Stimulated activated CD4-positive, alpha-beta T cell treated with anti-CD3 and anti-CD28 coated beads, Interleukin-1b, Interleukin-23, amount 100 ng/mL, for 1 hour (primary cell): ENCODE results near the gene RNF144A.
"Not testable (repeated sequence)": the region's sequence is repeated elsewhere in the genome, so short reads cannot be mapped to it uniquely, and the experiment has no call there.

ENCODE experiments used
- DNase-seq, 2 donors: peaks; one replicate each; pipeline ENCODE4 v3.0.0-alpha.2; 2020; ENCODE audit warnings: low read depth in 2 of 2

The RNF144A gene

DNA sequence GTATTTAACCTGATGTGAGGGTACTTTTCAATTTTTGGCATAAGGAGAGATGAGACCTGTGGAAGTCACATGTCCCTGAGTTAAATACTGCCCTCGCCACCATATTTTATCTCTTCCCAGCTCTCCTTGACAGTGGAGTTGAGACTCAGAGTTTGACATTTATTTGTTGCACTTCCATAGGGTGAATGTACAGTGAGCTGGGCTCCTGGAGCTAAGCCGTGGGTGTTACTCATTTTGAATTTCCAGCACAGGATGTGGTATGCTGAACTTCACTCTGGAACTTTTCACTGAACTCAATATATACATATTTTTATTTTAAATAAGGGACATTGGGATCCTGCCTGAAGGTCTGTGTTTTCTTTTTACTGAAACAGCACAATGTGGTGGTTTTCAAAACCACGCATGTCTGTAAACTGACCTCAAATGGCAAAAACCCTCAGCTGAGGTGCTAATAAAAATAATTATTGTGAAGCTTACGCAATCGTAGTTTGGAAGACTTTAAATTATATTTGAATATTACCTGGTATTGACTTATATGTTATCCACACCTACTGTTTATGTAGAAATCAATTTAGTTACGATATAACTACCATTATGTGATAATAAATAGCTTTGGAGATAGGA, 12.1 kb downstream of the RNF144A start:
- no peak for DNase-seq

DNA sequence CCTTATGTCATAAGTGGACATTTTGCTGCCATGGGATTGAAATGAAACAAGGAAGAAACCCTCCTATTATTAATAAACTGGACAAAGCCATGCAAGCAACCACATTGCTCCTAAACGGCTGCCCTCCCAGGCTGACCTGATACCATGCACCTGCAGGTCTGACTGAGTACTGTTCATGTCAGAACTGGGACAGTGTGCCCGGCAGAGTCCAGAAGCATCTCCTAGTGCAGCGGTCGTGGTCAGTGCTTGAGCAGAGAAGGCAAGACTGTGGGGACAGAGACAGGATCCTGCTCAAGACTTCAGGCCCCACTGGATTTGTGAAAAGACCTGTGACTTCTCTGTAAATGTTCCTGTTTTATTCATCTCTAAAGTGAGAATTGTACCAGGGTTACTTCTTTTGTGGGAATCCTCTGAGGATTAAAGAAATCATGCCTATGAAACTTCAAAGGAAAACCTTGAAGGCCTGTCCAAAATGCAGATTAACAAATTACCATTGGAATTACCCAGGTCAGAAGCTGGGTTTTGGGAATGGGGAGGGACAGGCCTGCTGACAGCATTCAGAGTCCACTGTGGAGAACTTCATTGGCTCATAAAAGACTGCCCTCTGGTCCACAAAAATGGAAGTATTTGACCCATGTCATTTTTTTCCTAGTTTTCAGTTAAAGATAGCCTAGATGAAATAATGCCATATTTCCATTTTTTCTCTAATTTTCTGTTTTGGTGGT, 13.9 kb downstream of the RNF144A start:
- no peak for DNase-seq

DNA sequence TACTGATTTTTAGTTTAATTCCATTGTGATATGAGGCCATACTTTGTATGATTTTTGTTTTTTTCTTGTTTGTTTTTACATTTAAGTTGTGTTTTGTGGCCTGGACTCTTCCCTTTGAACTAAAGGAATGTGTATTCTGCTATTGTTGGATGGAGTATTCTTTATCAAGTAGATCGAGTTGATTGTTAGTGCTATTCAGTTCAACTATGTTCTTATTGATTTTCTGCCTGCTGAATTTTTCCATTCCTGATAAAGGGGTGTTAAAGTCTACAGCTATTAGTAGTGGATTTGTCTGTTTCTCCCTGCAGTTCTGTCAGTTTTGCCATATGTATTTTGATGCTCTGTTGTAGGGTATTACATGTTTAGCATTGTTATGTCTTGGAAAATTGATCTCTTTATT, 14.5 kb downstream of the RNF144A start:
- no peak for DNase-seq

DNA sequence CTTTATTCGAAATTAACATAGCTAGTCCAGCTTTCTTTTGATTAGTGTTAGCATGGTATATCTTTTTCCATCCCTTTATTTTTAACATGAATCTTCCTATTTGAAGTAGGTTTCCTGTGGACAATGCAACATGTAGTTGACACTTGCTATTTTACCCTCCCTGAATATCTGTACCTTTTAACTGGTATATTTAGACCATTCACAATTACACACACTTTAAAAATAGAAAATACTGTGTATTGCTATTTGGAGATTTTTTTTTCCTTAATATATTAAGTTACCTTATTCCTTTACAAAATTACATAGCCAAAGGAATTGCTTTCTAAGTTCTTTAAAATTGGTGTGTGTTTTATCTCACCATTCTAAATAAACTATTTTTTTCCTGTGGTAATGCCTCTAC, 15.0 kb downstream of the RNF144A start:
- DNase-seq = no peak

DNA sequence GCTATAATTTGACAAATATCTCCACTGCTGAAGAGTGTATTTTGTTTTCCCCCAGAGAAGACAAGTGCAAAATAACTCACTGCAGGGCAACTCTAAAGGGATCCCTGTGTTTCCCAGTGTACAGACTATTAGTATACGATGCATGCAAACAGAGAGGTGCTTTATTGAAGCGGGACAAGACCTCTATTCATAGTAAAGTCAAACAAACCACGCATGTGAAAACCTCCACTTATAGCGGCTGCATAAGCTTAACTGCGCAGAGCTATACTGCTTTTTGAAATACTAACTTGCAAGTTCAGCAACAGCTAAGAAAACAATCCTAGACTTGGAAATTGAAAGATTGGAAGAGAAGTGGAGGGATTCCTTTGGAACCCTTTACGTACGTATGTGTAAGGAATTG, 15.6 kb downstream of the RNF144A start:
- DNase-seq = no peak

DNA sequence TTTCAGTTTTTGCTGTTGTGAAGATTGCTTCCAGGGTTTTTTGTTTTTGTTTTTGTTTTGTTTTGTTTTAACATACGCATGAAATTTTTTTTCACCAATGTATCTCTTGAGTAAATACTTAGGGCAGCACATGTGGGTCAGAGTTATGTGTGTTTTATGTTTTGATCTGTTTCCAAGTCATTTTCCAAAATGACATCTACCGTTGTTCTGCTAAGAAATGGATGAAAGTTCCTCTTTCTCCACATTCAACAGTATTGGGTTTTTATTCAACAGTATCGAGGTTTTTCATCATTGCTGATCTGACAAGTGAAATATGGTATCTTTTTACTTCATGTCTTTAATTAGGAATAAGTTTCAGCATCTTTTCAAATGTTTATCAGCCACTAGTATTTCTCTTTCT, 16.7 kb downstream of the RNF144A start:
- no peak for DNase-seq

DNA sequence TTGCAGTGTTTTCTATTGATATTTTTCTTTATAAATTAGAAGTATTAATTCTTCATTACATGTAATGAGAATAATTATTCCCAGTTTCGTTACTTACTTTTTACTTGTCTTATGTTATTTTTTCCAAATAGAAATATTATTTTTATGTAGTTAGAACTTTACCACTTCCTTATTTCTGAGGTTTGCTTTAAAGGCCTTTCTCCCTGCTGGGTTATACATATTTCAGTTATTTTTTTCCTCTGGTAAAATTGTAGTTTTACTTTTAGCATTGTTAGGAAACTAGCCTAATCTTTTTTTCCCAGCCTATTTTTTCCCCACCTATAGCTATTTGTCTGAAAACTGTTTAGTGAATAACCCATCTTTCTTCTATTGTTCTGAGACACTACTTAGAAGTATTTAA, 17.1 kb downstream of the RNF144A start:
- DNase-seq = no peak

DNA sequence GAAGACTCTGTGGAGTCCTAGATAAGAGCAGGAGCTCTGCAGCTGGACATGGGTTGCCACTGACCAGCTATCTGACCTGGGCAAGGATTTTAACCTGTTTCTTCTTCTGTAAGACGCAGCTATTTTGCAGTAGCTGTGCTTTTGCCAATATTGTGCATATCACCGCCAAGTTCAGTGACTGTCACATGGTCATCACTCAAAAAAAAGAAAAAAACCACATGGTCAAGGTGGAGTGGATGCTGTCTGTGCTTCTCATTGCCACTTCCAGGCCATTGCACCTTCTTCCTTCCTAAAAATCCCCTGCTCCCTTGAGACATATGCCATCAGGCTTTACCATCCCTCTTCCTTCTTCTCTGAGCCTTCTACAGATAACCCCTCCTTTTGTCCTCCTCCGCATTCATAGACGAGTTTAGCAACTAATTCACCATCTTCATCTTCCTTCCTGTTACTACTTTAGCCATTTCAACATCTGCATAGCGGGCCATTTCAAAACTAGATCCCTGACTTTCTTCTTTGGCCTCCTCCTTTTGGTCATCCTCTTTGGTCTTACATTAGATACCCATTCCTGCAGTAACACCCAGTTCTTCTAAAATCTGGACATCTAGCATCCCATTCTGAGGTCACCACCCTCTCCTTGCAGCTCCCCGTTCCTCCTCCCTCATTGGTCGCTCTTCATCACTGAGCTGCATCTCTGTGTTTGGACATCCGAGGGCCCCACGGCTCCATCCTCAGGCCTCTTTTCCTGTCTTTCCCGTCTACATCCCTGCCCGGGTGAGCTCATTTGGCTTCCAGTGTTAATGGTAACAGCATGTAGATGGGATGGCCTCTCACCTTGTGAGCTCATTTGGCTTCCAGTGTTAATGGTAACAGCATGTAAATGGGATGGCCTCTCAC, 17.8 kb downstream of the RNF144A start:
- DNase-seq = no peak

DNA sequence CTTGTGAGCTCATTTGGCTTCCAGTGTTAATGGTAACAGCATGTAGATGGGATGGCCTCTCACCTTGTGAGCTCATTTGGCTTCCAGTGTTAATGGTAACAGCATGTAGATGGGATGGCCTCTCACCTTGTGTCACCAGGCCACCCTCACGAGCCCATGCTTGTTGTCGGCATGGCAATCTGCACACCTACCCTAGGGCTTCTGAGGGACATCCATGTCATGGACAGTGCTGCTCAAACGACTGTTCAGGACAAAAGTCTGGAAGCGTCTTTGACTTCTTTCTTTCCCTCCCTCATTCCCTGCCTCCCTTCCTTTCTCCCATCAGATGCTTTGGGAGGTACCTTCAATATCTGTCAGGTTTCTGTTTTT, 18.4 kb downstream of the RNF144A start:
- not testable (repeated sequence) for DNase-seq

DNA sequence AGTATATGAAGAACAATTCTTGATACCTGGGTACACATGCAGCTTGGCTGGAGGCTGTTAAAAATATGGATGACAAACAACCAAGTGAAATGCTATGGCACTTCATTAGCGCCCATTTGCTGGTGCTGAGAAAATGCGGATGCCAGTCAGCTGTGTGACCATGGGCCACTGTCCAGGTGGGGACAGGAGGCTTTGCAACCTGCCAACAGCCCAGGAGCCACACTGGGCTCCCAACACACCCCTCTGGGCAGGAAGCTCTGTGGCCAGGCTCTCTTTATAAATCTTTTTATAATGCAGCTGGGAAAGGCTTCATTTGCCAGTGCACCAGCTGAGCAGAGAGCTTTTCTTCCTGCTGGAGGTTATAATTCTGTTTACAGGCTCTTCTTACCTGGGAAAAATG, 19.9 kb downstream of the RNF144A start:
- no peak for DNase-seq

DNA sequence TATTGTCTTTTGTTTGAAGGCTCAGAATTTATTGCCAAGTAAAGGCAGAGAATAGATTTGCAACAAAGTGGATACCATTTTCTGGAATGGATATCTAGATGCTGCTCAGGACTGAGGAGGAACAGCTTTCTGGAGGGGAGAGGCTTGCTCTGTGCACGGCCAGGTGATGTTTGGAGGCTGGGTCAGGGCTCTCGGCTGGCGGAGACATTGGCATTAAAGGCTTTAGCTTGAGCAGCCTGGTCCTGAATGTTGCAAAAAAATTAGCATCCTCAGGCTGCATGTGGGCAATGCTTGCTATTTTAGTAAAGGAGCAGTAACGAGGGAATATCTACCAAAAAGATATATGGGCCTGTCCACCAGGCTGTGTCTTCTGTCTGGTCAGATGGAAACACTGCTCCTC, 20.4 kb downstream of the RNF144A start:
- no peak for DNase-seq

DNA sequence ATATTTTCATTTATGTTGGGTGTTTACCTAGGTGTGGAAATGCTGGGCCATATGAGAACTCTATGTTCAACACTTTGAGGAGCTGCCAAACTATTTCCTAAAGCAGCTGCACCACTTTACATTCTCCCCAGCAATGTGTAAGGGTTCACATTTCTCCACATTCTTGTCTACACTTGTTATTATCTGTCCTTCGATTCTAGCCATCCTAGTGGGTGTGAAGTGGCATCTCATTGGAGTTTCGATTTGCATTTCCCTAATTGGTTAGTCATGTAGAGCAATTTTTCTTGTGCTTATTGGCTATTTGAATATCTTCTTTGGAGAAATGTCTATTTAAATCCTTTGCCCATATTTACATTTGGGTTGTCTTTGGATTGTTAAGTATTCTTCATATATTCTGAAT, 21.9 kb downstream of the RNF144A start:
- no peak for DNase-seq

DNA sequence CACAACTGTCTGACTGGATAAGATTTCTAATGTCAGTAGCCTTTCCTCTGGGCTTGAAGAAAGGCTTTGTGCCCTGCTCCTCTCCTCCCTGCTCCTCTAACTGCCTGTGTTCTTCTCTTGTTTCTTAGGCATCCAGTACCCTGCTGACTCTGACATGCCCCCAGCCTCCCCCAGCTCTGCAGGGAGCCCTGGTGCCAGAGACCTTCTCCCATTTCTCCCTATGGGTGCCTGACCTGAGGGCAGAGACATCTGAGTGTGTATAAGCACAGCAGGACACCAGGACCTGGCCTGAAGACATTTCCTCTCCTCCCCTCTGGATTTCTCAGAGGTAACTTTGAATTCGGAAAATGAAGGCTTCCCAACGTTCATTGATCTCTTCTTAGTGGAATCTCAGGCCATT, 23.6 kb downstream of the RNF144A start:
- no peak for DNase-seq

DNA sequence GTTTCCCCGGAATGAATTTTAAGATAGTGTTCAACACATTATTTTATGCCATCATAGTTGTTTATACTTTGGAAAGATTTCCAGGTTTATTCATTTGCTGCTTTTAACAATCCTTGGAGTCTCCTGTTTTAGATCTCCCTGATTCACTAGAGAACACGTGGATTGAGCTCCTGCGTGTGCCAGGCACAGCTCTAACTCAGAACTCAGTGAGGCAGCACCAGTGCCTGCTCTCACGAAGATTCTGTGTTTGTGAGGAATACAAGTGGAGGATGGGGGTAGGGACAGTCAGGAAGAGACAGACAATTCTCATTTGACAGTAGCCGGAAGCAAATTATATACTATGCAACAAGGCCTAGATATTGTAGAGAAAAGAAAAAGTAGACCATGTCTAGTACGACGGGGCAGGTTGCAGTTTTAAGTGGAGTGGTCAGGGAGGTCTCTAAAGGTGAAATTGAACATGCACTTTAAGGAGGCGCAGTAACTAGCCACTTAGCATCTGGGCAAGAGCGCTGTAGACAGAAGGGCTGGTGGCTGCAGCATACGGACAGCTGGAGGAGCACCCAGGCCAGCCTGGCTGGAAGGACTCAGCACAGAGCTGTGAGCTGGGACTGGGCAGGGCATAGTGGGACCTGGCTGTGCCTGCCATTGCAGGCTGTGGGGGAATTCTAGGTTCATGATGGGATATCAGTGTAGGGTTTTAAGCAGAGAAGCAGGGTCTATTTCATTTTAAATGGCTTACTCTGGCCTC, 24.3 kb downstream of the RNF144A start:
- no peak for DNase-seq

DNA sequence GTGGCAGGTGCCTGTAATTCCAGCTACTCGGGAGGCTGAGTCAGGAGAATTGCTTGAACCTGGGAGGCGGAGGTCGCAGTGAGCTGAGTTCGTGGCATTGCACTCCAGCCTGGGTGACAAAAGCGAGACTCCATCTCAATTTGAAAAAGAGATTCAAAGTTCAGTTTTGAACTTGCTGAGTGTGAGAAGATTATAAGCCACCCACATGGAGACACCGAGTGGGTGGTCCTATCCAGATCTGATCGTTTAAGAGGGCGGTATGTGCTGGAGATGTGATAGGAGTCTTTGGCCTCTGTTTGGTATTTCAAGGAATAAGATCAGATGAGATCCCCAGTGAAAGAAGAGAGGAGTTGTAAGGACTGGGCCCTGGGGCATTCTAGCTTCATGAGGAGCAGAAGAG, 25.6 kb downstream of the RNF144A start:
- DNase-seq = no peak

DNA sequence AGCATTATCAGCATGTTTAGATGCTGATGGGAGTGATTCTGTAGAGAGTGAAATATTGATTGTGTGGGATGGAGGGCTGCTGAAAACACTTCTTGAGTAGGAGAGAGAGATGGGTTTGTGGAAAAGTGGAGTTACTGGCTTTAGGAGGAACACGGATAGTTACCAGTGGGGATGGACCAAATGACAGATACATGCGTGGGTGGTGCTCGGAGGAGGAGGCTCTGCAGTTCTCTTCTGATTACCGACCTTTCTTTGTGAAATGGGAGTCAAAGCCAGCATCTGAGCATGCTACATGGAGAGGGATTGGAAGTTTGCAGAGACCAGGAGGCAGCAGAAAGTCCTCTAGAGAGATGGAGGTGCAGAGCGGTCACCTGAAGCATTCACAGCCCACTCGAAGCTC, 26.3 kb downstream of the RNF144A start:
- no peak for DNase-seq

DNA sequence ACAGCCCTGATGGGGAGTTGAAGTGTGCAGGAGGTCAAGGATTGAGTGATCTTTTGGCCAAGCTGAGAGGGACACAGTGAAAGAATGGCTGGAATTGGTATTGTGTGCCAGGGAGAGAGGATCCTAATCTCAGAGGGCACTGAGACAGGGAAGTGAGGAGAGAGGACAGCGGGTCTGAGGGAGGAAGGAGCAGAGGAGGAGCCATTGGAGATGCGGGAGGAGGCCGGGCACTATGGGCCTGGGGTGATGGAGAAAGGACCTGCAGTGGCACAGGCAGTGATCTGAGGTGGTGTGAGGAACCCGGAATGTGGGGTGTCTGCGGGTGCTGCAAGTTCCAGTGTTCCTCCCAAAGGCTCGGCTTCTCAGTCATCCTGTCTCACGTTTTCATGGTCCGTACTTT, 26.8 kb downstream of the RNF144A start:
- no peak for DNase-seq

DNA sequence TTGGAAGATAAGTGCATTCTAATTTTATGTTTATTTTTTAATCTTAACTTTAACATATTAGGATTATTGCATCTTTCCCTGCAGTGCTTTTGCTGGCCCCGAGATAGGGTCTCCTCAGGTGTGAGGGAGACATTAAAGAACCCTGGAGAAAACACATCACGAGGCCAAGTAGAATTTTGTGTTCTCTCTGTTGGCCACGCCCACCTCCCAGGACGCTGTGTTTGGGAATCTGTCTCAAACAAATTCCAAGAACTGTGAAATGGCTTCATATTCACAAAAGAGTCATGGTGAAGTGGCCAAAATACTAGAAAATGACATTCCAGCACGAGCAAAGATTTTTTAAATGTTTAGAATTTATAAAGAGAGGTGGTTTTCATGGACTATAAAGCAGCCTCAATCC, 27.3 kb downstream of the RNF144A start:
- DNase-seq = no peak

DNA sequence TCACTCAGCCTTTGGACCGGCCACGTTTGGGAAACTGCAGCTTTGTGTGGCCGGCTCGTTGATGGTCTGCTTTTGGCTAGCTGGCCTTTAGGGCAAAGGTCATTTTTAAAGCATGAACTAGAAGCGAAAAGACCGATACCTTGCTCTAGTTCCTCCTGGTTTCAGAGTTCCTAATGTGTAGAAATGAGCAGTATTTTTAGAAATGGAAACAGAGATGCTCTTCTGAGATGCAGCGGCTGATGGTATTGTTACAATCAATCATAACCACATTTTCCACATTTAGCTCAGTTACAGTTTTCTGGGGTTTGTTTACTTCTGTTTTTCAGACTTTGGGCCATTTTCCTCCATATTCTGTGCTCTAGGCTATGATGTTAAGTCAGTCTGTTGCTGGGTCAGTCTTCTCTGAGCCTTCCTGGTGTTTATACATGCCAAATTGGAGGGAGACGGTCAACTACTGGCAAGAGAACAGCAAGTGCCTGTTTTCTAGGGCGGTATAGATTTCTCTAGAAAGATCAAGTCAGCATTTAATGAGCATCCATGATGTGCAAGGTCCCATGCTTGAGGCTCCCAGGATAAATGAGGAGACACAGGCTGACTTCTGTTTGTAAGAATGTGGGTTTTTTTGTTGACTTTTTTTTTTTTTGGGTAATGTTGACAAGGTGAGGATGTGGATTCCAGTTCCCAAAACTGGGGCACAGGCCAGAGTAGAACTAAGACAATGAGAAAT, 28.0 kb downstream of the RNF144A start:
- no peak for DNase-seq

DNA sequence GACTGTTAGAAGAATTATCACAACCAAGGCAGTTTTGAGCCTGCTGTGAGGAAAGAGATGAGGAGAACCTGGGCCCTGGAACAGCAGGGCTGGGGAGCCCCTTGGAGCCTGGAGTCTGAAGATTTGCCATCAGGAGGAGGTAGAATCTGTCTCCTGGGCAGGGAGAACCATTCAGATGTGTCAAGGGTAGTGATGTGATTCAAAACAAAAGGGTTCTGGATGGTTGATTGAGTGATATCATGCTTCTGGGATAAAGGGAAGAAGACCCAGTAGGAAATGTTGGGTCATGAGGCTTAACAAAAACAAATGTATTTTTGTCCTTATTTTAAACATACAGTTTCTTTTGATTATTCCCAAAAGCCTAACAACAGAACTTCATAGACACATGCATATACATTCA, 28.6 kb downstream of the RNF144A start:
- no peak for DNase-seq

DNA sequence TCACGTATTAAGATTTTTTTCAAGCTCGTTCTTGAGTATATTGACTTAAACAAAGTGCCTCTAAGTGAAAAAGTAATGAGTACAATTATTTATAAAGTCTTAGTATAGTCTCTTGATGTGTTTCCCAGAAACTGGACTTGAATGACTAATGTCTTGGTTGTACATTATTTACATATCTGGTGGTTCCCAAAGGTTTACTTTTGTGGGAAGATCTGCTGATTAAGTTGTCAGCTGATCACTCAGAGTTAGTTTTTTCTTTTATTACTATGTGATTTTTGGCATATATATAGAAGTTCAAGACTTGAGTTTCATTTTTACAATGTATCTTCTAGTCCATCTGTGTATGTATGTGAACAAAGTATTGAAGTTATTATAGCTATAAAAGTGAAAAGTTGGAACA, 29.5 kb downstream of the RNF144A start:
- no peak for DNase-seq
